Measurements from ENCODE around the gene NPC2. TPM values are rescaled to one million over a fixed set of nuclear protein-coding genes. Genes with fewer than 3 reads are reported as not detected.

Gene NPC2
- total RNA-seq, 1 experiment from 2014 or later, result 137 TPM

DNA sequence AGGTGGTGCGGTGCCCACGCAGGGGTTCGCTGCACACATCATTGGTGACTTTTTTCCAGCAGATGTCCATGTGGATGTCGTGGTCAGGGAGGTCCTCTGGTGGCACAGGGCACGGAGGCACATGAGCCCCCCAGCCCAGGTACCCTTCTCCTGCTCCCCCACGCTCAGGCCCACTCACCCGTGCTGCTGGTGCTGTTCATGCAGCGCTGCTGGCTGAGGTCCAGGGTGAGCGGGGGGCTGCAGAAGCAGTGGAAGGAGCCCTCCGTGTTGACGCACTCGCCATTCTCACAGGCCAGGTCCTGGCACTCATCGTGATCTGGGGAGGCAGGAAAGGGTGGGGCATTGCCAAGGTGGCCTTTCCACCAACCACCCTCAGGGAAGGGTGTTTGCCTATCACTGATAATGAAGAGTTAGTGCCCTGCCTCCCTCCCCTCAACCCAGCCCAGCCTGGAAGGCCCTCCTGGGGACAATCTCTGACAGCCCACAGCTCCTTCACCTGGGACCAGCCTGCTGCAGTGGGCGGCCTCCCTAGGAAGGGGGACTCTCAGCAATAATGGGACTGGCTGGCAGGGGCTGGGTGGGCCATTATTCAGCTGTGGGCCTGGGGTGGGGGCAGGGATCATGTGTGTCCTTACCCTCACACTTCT, 10.3 kb upstream of the NPC2 start:
- H3K18ac ChIP-seq (ENCODE audit: insufficient read length, low read depth, low read length), result no peak overlapping the region
- H4K91ac ChIP-seq (ENCODE audit: insufficient read length, low read depth, low read length), result no peak overlapping the region
- no peak for DNase-seq
- no peaks in the 10 kb centered on the region; the same call in 1 of the 2 replicates for H3K4me1 ChIP-seq (ENCODE audit: insufficient read depth, low read length)
- H2BK15ac ChIP-seq (ENCODE audit: low read depth, low read length), result no peak overlapping the region
- WGBS (ENCODE audit: extremely low coverage, insufficient read length, low lambda C conversion rate), result no CpG with 5 or more reads among the region's 14 CpGs
- H4K20me1 ChIP-seq (ENCODE audit: control insufficient read depth, insufficient read depth, insufficient read length), result no peaks in the 10 kb centered on the region
- no peak overlapping the region for H3T11ph ChIP-seq (ENCODE audit: low read length)
- H3K36me3 Mint-ChIP-seq (ENCODE audit: insufficient read depth in 1 of 3, low read depth in 3 of 3), result no peaks in the 10 kb centered on the region; a peak in 1 of 7 replicates
- H3K27me3 Mint-ChIP-seq (ENCODE audit: low read depth), result peaks cover 10% of the 10 kb centered on the region
- no peak overlapping the region for H3K9ac ChIP-seq (ENCODE audit: extremely low read depth, insufficient read length, low read length)
- H3K79me1 ChIP-seq (ENCODE audit: insufficient read depth, low read depth, low read length, poor library complexity, severe bottlenecking), result no peaks in the 10 kb centered on the region
- peaks cover 34 to 41% of the 10 kb centered on the region in 2 experiments for H3K4me1 Mint-ChIP-seq
- H3K27me3 ChIP-seq (ENCODE audit: insufficient read depth, low read length), result no peaks in the 10 kb centered on the region
- no peak overlapping the region for H2AK5ac ChIP-seq (ENCODE audit: insufficient read length, low read length)
- H4K8ac ChIP-seq (replicated peaks; ENCODE audit: insufficient read length, low read depth, low read length), result no peak overlapping the region
- no peak overlapping the region for H3K27ac ChIP-seq (ENCODE audit: insufficient read length, low read depth, low read length)
- H4K5ac ChIP-seq (ENCODE audit: insufficient read length, low read depth, low read length), result no peak overlapping the region
- H3K4ac ChIP-seq (ENCODE audit: low read depth, low read length), result no peak overlapping the region
- no peak overlapping the region for H2BK12ac ChIP-seq (ENCODE audit: insufficient read length, low read depth, low read length)
- H3K27ac Mint-ChIP-seq, result peak overlapping the region in 1 of 3 experiments; percentile 92; a peak in 2 of 7 replicates
- no peak overlapping the region for H3K56ac ChIP-seq (ENCODE audit: insufficient read length, low read depth, low read length)
- H3K79me2 ChIP-seq (ENCODE audit: insufficient read depth, low read length), result no peaks in the 10 kb centered on the region
- H3K4me2 ChIP-seq (ENCODE audit: insufficient read depth, insufficient read length, low read length), result no peak overlapping the region
- no peak overlapping the region for H3K4me3 Mint-ChIP-seq
- H2AFZ ChIP-seq (ENCODE audit: low read length), result no peak overlapping the region
- no peak overlapping the region for H2BK5ac ChIP-seq (ENCODE audit: insufficient read length, low read length)
- H3K9me3 ChIP-seq (ENCODE audit: control insufficient read depth, low read depth, low read length), result no peaks in the 10 kb centered on the region
- TF ChIP-seq, protein P1, sequence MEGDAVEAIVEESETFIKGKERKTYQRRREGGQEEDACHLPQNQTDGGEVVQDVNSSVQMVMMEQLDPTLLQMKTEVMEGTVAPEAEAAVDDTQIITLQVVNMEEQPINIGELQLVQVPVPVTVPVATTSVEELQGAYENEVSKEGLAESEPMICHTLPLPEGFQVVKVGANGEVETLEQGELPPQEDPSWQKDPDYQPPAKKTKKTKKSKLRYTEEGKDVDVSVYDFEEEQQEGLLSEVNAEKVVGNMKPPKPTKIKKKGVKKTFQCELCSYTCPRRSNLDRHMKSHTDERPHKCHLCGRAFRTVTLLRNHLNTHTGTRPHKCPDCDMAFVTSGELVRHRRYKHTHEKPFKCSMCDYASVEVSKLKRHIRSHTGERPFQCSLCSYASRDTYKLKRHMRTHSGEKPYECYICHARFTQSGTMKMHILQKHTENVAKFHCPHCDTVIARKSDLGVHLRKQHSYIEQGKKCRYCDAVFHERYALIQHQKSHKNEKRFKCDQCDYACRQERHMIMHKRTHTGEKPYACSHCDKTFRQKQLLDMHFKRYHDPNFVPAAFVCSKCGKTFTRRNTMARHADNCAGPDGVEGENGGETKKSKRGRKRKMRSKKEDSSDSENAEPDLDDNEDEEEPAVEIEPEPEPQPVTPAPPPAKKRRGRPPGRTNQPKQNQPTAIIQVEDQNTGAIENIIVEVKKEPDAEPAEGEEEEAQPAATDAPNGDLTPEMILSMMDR (conservative IDR thresholded peaks at IDR 0.05), result no peak
- no peak overlapping the region for H3K23ac ChIP-seq (ENCODE audit: insufficient read length, low read depth, low read length)
- H2BK120ac ChIP-seq (ENCODE audit: low read depth, low read length, poor library complexity, severe bottlenecking), result no peak overlapping the region
- no peak overlapping the region for H2BK20ac ChIP-seq (ENCODE audit: low read depth, low read length, poor library complexity, severe bottlenecking)
- H3K14ac ChIP-seq (ENCODE audit: insufficient read depth, low read length), result no peak overlapping the region
- H3K23me2 ChIP-seq (ENCODE audit: insufficient read length, low read depth, low read length, poor library complexity, severe bottlenecking), result no peaks in the 10 kb centered on the region
- H3K9me3 Mint-ChIP-seq, result no peaks in the 10 kb centered on the region
